Mesothelial cell of epicardium (in vitro differentiated cells): ENCODE results near the gene TMEM140. TPM values are rescaled to one million over a fixed set of nuclear protein-coding genes. Genes with fewer than 3 reads are reported as not detected.

Source experiments
- DNase-seq, 2 experiments: peaks; one replicate each; pipeline ENCODE4 v3.0.0; 2021; ENCODE audit warnings: low spot score in 2 of 2; ENCODE audit not compliant: unreplicated experiment in 2 of 2
- H3K27ac Mint-ChIP-seq: 2 replicates; pipeline ENCODE4 v1.8.0; 2021; ENCODE audit warnings: mixed read lengths
- H3K27me3 Mint-ChIP-seq: 2 replicates; pipeline ENCODE4 v1.8.0; 2021; ENCODE audit warnings: low read depth, mixed read lengths
- H3K36me3 Mint-ChIP-seq: 2 replicates; pipeline ENCODE4 v1.8.0; 2021; ENCODE audit warnings: mixed read lengths
- H3K4me1 Mint-ChIP-seq: 2 replicates; pipeline ENCODE4 v1.8.0; 2021; ENCODE audit warnings: mixed read lengths
- H3K4me3 Mint-ChIP-seq: 2 replicates; pipeline ENCODE4 v1.8.0; 2021; ENCODE audit warnings: mild to moderate bottlenecking, moderate library complexity, mixed read lengths
- H3K9me3 Mint-ChIP-seq: 2 replicates; pipeline ENCODE4 v1.8.0; 2021; ENCODE audit warnings: mixed read lengths
- microRNA-seq: library from miRNA; unstranded; fragments of <30 nt; microRNA quantifications from one replicate; pipeline ENCODE4 v1.2.0, GENCODE V29; 2021; ENCODE audit warnings: inconsistent platforms, mixed read lengths
- total RNA-seq: library from RNA; stranded (reverse); gene quantifications from 3 replicates; pipeline ENCODE4 v1.2.1, GENCODE V29; 2021
- TF ChIP-seq, protein P1 (sequence below): fragments of 200-600 bp; sonication (generic); IDR thresholded peaks from one replicate; pipeline ENCODE4 v1.5.0; 2021; ENCODE audit warnings: antibody characterized with exemption; ENCODE audit not compliant: unreplicated experiment

TMEM140 gene
- total RNA-seq, 1 donor from 2014 or later: 0.40 TPM

GRCh38 chr7:135215698-135216097, 67.8 kb downstream of the TMEM140 start:
- Mint-ChIP-seq H3K36me3 (no peaks in the 10 kb centered on the region), H3K27me3 (no peaks in the 10 kb centered on the region), H3K4me3 (no peak overlapping the region), H3K9me3 (peaks cover 7% of the 10 kb centered on the region), H3K27ac (no peak overlapping the region), H3K4me1 (peaks cover 2% of the 10 kb centered on the region)
- no peak for DNase-seq
- TF ChIP-seq, protein P1, sequence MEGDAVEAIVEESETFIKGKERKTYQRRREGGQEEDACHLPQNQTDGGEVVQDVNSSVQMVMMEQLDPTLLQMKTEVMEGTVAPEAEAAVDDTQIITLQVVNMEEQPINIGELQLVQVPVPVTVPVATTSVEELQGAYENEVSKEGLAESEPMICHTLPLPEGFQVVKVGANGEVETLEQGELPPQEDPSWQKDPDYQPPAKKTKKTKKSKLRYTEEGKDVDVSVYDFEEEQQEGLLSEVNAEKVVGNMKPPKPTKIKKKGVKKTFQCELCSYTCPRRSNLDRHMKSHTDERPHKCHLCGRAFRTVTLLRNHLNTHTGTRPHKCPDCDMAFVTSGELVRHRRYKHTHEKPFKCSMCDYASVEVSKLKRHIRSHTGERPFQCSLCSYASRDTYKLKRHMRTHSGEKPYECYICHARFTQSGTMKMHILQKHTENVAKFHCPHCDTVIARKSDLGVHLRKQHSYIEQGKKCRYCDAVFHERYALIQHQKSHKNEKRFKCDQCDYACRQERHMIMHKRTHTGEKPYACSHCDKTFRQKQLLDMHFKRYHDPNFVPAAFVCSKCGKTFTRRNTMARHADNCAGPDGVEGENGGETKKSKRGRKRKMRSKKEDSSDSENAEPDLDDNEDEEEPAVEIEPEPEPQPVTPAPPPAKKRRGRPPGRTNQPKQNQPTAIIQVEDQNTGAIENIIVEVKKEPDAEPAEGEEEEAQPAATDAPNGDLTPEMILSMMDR: no peak

Small RNA genes within 50 kb of the gene (microRNA-seq; reads per million reads assigned to microRNA genes)
- gene MIR6509: not detected

Other genes with a start within 250 kb of the TMEM140 start
- 2.2 to 3.7 TPM (median 2.3 TPM) in 3 replicates for gene AGBL3, start 161.6 kb upstream of the TMEM140 start, total RNA-seq
- 44.4 to 46.7 TPM (median 44.8 TPM) in 3 replicates for gene CYREN, start 22.6 kb downstream of the TMEM140 start, total RNA-seq
- 15.0 to 17.4 TPM (median 16.5 TPM) in 3 replicates for gene WDR91, start 63.5 kb downstream of the TMEM140 start, total RNA-seq
- not detected in 3 replicates for gene STRA8, start 85.8 kb downstream of the TMEM140 start, total RNA-seq